Osteoblast (primary cell): ENCODE measurements around the gene TBX3. TPM values are rescaled to one million over a fixed set of nuclear protein-coding genes. Genes with fewer than 3 reads are reported as not detected.
A peak's percentile ranks its signal among the peaks of the same experiment; 100 is the strongest.

Source experiments
- DNase-seq: peaks from one replicate; pipeline ENCODE4 v3.0.0; 2011; ENCODE audit warnings: low spot score, mixed read lengths; ENCODE audit not compliant: insufficient read length; ENCODE audit errors: missing footprints
- H2AFZ ChIP-seq: 2 replicates; pipeline ENCODE4 v1.6.0; 2011; ENCODE audit warnings: mild to moderate bottlenecking, low read length
- H3K27ac ChIP-seq: 2 replicates; pipeline ENCODE4 v1.5.1; 2011; ENCODE audit warnings: mild to moderate bottlenecking, low read depth, low read length, moderate library complexity
- H3K27me3 ChIP-seq: 2 replicates; pipeline ENCODE4 v1.6.0; 2012; ENCODE audit warnings: mild to moderate bottlenecking, control low read depth, inconsistent platforms, low read length, moderate library complexity; ENCODE audit not compliant: insufficient read depth
- H3K36me3 ChIP-seq: 2 replicates; pipeline ENCODE4 v1.5.1; 2011; ENCODE audit warnings: mild to moderate bottlenecking, low read length, control low read depth, moderate library complexity; ENCODE audit not compliant: insufficient read depth
- H3K4me1 ChIP-seq: 2 replicates; pipeline ENCODE4 v1.5.1; 2011; ENCODE audit warnings: mild to moderate bottlenecking, low read length, control low read depth, moderate library complexity; ENCODE audit not compliant: insufficient read depth
- H3K4me2 ChIP-seq: 2 replicates; pipeline ENCODE4 v1.6.0; 2011; ENCODE audit warnings: mild to moderate bottlenecking, low read length; ENCODE audit not compliant: insufficient read depth
- H3K4me3 ChIP-seq: fragments of 200-600 bp; sonication (generic); 3 replicates; pipeline ENCODE4 v1.5.1; 2012; ENCODE audit warnings: mild to moderate bottlenecking, low read length, inconsistent platforms; ENCODE audit not compliant: insufficient read depth
- H3K79me2 ChIP-seq: 2 replicates; pipeline ENCODE4 v1.6.0; 2012; ENCODE audit warnings: mild to moderate bottlenecking, low read length, control low read depth, inconsistent platforms; ENCODE audit not compliant: insufficient read depth
- H3K9me3 ChIP-seq: 2 replicates; pipeline ENCODE4 v1.5.1; 2011; ENCODE audit warnings: low read depth, low read length, control low read depth
- H4K20me1 ChIP-seq: 2 replicates; pipeline ENCODE4 v1.6.0; 2012; ENCODE audit warnings: mild to moderate bottlenecking, low read length, control low read depth; ENCODE audit not compliant: insufficient read depth
- CTCF ChIP-seq: IDR thresholded peaks from 2 replicates; pipeline ENCODE4 v1.5.1; 2011; ENCODE audit warnings: mild to moderate bottlenecking, low read depth, low read length, moderate library complexity; ENCODE audit errors: extremely low read depth
- total RNA-seq: library from RNA; depleted of rRNA; stranded (reverse); fragments of >200 nt; gene quantifications from 2 replicates; pipeline ENCODE4 v1.2.3, GENCODE V29; 2012

The TBX3 gene
- total RNA-seq, 1 donor: 11.9 TPM

DNA sequence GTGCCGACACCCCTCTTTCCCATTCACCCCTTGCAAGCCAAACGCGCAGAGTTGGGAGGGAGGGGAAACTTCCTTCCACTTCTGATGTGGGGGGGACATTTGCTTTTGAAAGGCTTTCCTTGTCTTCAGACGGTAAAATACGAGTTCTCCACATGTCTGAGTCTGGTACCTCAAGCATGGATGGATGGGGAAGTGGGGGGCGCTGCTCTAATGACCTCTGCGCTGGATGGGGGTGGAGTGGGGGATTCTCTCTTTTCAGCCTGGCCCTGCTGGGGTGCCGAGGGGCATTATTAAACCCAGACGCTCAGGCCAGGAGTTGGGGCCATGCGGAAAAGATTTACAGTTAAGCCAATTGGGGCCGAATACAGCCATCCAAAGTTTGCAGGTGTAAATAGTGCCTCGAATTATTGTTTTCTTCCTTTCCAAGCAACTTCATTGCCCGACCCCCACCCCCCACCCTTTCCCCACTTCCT is 9.1 kb upstream of the TBX3 start:
- Histone ChIP-seq H2AFZ (peak overlapping the region; percentile 77), H3K27me3 (peaks cover 95% of the 10 kb centered on the region), H3K4me1 (no peaks in the 10 kb centered on the region), H4K20me1 (no peaks in the 10 kb centered on the region), H3K4me3 (peak overlapping the region; percentile 67), H3K4me2 (peak overlapping the region; percentile 86), H3K79me2 (no peaks in the 10 kb centered on the region), H3K9me3 (no peaks in the 10 kb centered on the region), H3K27ac (no peak overlapping the region), H3K36me3 (no peaks in the 10 kb centered on the region)
- DNase-seq: peak; percentile 67
- TF ChIP-seq CTCF: no peak

DNA sequence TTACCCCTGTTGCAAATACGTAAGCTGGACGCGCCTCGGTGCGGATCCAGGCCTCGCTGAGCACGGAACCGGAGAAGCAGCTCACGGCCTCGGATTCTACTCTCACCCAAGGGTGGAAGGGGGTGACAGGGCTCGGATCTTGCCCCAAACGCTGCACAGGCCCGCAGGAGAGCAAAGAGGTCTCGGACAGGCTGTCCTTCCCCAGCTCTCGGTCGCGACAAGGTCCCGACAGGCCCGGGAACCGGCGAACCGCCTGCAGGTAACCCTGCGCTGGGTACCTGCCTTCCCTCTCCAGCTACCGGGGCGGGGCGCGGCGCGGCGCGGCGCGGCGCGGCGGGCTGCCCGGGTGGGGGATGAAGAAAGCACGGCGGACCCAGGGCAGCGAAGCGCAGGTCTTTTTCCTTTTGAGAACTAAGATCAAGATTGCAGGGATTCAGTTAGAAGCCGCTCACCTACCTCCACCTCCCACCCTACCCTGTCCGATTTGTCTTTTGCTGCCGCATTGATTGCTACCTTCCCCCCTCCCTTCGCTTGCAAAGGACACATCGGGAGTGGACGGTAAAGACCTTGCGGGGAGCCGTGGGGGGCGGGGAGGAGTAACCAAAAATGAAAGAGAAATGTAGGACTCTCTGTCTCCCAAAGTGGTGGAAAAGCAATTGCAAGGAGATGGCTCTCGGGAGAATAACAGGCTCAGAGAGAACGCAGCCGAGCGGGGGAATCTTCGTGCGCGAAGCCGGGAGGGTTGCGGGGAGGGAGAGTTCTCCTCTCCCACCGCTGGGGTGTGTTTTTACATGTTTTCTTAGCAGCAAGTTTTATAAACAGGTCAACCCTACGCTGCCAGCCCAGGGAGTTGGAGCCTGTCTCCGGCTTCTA is 8.4 kb upstream of the TBX3 start:
- Histone ChIP-seq H3K4me3 (peak overlapping the region; percentile 67), H3K36me3 (no peaks in the 10 kb centered on the region), H4K20me1 (no peaks in the 10 kb centered on the region), H3K27ac (no peak overlapping the region), H3K4me2 (peak overlapping the region; percentile 86), H3K79me2 (no peaks in the 10 kb centered on the region), H3K27me3 (peaks cover 93% of the 10 kb centered on the region), H3K9me3 (no peaks in the 10 kb centered on the region), H2AFZ (peak overlapping the region; percentile 77), H3K4me1 (no peaks in the 10 kb centered on the region)
- no peak for TF ChIP-seq CTCF
- peak; percentile 89 for DNase-seq

- no peaks in the 10 kb centered on the region for H3K9me3 ChIP-seq
- no peak overlapping the region for H3K4me3 ChIP-seq
Measured at GRCh38 chr12:114691763-114692185, 7.8 kb upstream of the TBX3 start.

More at GRCh38 chr12:114691763-114692185, 7.8 kb upstream of the TBX3 start:
- peaks cover 93% of the 10 kb centered on the region for H3K27me3 ChIP-seq
- no peak overlapping the region for H3K27ac ChIP-seq
- no peak overlapping the region for H2AFZ ChIP-seq
- no peaks in the 10 kb centered on the region for H3K4me1 ChIP-seq
- H3K4me2 ChIP-seq: no peak overlapping the region
- peak; percentile 76 for DNase-seq
- no peak for TF ChIP-seq CTCF
- no peaks in the 10 kb centered on the region for H3K79me2 ChIP-seq
- H3K36me3 ChIP-seq: no peaks in the 10 kb centered on the region
- no peaks in the 10 kb centered on the region for H4K20me1 ChIP-seq
